Stomach (tissue), 9 donors: ENCODE results near the gene TNFSF9. TPM values are rescaled to one million over a fixed set of nuclear protein-coding genes. Genes with fewer than 3 reads are reported as not detected.

ENCODE experiments used
- DNase-seq, 2 donors: peaks; one replicate each; pipeline versions ENCODE4 v3.0.0 to v3.0.0-alpha.2; 2013 to 2019
- H3K27ac ChIP-seq, 5 donors: fragments of 200-600 bp in 4 of 5; sonication (generic) in 4 of 5; one replicate each; pipeline ENCODE4 v1.5.1; 2013 to 2019; ENCODE audit warnings: mild to moderate bottlenecking in 1 of 5, moderate library complexity in 1 of 5
- H3K27me3 ChIP-seq, 3 donors: fragments of 200-600 bp; sonication (generic); one replicate each; pipeline ENCODE4 v1.5.1; 2017 to 2019; ENCODE audit warnings: mixed run types in 1 of 3
- H3K36me3 ChIP-seq, 4 donors: fragments of 200-600 bp; sonication (generic); 1 replicate in 3 of 4; 2 replicates in 1 of 4; pipeline ENCODE4 v1.5.1; 2016 to 2019
- H3K4me1 ChIP-seq, 4 donors: fragments of 200-600 bp; sonication (generic); one replicate each; pipeline ENCODE4 v1.5.1; 2016 to 2019
- H3K4me3 ChIP-seq, 4 donors: fragments of 200-600 bp; sonication (generic) in 3 of 4; one replicate each; pipeline ENCODE4 v1.5.1; 2016 to 2019; ENCODE audit warnings: mild to moderate bottlenecking in 1 of 4
- H3K9me3 ChIP-seq, 4 donors: fragments of 200-600 bp; sonication (generic); one replicate each; pipeline ENCODE4 v1.5.1; 2016 to 2019
- CTCF ChIP-seq, 7 experiments: fragments of 450-650 bp in 4 of 7; fragments of 200-600 bp in 3 of 7; sonication (generic) in 3 of 7; IDR thresholded peaks; one replicate each; pipeline ENCODE4 v1.5.1; 2016 to 2019; ENCODE audit warnings: antibody characterized with exemption in 7 of 7, control low read depth in 2 of 7, mild to moderate bottlenecking in 1 of 7
- EP300 ChIP-seq: sonication (generic); formaldehyde crosslinking; IDR thresholded peaks from one replicate; pipeline ENCODE4 v1.6.1; 2017; ENCODE audit warnings: antibody characterized with exemption
- POLR2A ChIP-seq, 4 donors: fragments of 450-650 bp; IDR thresholded peaks; one replicate each; pipeline ENCODE4 v1.6.1; 2016; ENCODE audit warnings: antibody characterized with exemption in 4 of 4, control low read depth in 2 of 4, mild to moderate bottlenecking in 1 of 4, moderate library complexity in 1 of 4
- POLR2AphosphoS5 ChIP-seq, 3 donors: sonication (generic); formaldehyde crosslinking; IDR thresholded peaks; one replicate each; pipeline ENCODE4 v1.6.1; 2016; ENCODE audit warnings: antibody characterized with exemption in 3 of 3
- WGBS, 5 donors: extraction: QIAGEN DNeasy Blood & Tissue Kit in 3 of 5; methylation state at CpG; one replicate each; pipeline versions ENCODE4 v1.1.5 to v1.1.7; 2013 to 2018; 5-methylcytosine and 5-hydroxymethylcytosine counted together
- intact Hi-C: fragments of 100-400 bp; cut with DNase I; formaldehyde crosslinking; loops from one replicate; pipeline ENCODE4 v1.15.1; 2023; ENCODE audit warnings: low total_unique reads
- polyA plus RNA-seq, 3 donors: library from polyadenylated mRNA; stranded (reverse); fragments of 200-250 nt; gene quantifications; one replicate each; pipeline ENCODE4 v1.2.3, GENCODE V29; 2013
- total RNA-seq, 5 donors: library from RNA; depleted of rRNA; stranded (reverse); fragments of >200 nt; gene quantifications; one replicate each; pipeline versions ENCODE4 v1.1.0 to v1.2.3, GENCODE V29; 2014 to 2016
- donor health status: healthy with polysubstance abuse.
- donor health status: Bipolar disorder and iron deficiency.
- donor health status: healthy.

The TNFSF9 gene
- total and polyA plus RNA-seq, 8 donors, result 0.85 TPM; not detected in 7

- H3K4me1 ChIP-seq, result peaks cover 0 to 36% (median 17%) of the 10 kb centered on the region in 4 donors
- no peaks in the 10 kb centered on the region for H3K36me3 ChIP-seq
- TF ChIP-seq POLR2A (IDR thresholded peaks at IDR 0.05) (no peak), EP300 (no peak), POLR2AphosphoS5 (IDR thresholded peaks at IDR 0.05) (no peak), CTCF (IDR thresholded peaks at IDR 0.05) (no peak)
- peaks cover 0 to 14% (median 0%) of the 10 kb centered on the region in 3 donors for H3K27me3 ChIP-seq
- 39 to 50% (median 41%) methylated on average over 14 of the region's 14 CpGs for WGBS, 5 donors
- H3K27ac ChIP-seq, result no peak overlapping the region
- DNase-seq, result peak in 1 of 2 donors; percentile 30
- intact Hi-C loops, result loop anchor here (10.0 kb wide), 1 partner anchor 116 kb away; no protein-coding TSS in a partner anchor
- H3K9me3 ChIP-seq, result no peaks in the 10 kb centered on the region
- H3K4me3 ChIP-seq, result no peak overlapping the region
These were observed 12.5 kb upstream of the TNFSF9 start for GRCh38 chr19:6518145-6518911.

- no peak for TF ChIP-seq POLR2A (IDR thresholded peaks at IDR 0.05)
- TF ChIP-seq EP300, result no peak
- no peak for TF ChIP-seq CTCF (IDR thresholded peaks at IDR 0.05)
- TF ChIP-seq POLR2AphosphoS5 (IDR thresholded peaks at IDR 0.05), result no peak
- Histone ChIP-seq H3K27ac (no peak overlapping the region), H3K4me3 (no peak overlapping the region), H3K36me3 (no peaks in the 10 kb centered on the region), H3K9me3 (no peaks in the 10 kb centered on the region), H3K4me1 (peaks cover 0 to 36% (median 17%) of the 10 kb centered on the region in 4 donors), H3K27me3 (peaks cover 0 to 14% (median 0%) of the 10 kb centered on the region in 3 donors)
- 39 to 42% (median 40%) methylated on average over 2 of the region's 2 CpGs for WGBS, 5 donors
- intact Hi-C loops, result loop anchor here (10.0 kb wide), 1 partner anchor 116 kb away; no protein-coding TSS in a partner anchor
- DNase-seq, result no peak
These were observed 11.5 kb upstream of the TNFSF9 start for GRCh38 chr19:6519289-6519688.

GRCh38 chr19:6521718-6522646 lies 8.8 kb upstream of the TNFSF9 start:
- H3K36me3 ChIP-seq, result no peaks in the 10 kb centered on the region
- peaks cover 0 to 14% (median 0%) of the 10 kb centered on the region in 3 donors for H3K27me3 ChIP-seq
- peak; percentile 46 to 48 for DNase-seq
- no peak overlapping the region for H3K27ac ChIP-seq
- no peaks in the 10 kb centered on the region for H3K9me3 ChIP-seq
- H3K4me1 ChIP-seq, result peaks cover 0 to 22% (median 6%) of the 10 kb centered on the region in 4 donors
- no peak overlapping the region for H3K4me3 ChIP-seq
- 47 to 55% (median 52%) methylated on average over 12 to 20 of the region's 20 CpGs for WGBS, 5 donors
- intact Hi-C loops, result loop anchor here (10.0 kb wide), 1 partner anchor 343 kb away; no protein-coding TSS in a partner anchor
- TF ChIP-seq CTCF (IDR thresholded peaks at IDR 0.05) (no peak), POLR2A (IDR thresholded peaks at IDR 0.05) (no peak), POLR2AphosphoS5 (IDR thresholded peaks at IDR 0.05) (no peak), EP300 (no peak)

GRCh38 chr19:6522712-6523111 lies 8.1 kb upstream of the TNFSF9 start:
- Histone ChIP-seq H3K27ac (no peak overlapping the region), H3K9me3 (no peaks in the 10 kb centered on the region), H3K27me3 (peaks cover 0 to 14% (median 0%) of the 10 kb centered on the region in 3 donors), H3K36me3 (no peaks in the 10 kb centered on the region), H3K4me3 (no peak overlapping the region), H3K4me1 (peaks cover 0 to 19% (median 3%) of the 10 kb centered on the region in 4 donors)
- intact Hi-C loops, result loop anchor here (10.0 kb wide), 1 partner anchor 342 kb away; no protein-coding TSS in a partner anchor
- WGBS, 5 donors, result 74 to 85% (median 77%) methylated on average over 6 of the region's 6 CpGs
- TF ChIP-seq EP300 (no peak), POLR2AphosphoS5 (IDR thresholded peaks at IDR 0.05) (no peak), CTCF (IDR thresholded peaks at IDR 0.05) (no peak), POLR2A (IDR thresholded peaks at IDR 0.05) (no peak)
- DNase-seq, result no peak
